ENCODE measurements around the gene TYW5. TPM values are rescaled to one million over a fixed set of nuclear protein-coding genes. Genes with fewer than 3 reads are reported as not detected.
A peak's percentile ranks its signal among the peaks of the same experiment; 100 is the strongest.

TYW5 gene
- total RNA-seq, 1 donor from 2014 or later, result 10.5 TPM

- DNase-seq (ENCODE audit: low read depth), result no peak
- TF ChIP-seq CTCF (IDR thresholded peaks at IDR 0.05; ENCODE audit: insufficient read depth, low read length, severe bottlenecking), result no peak
- H3K36me3 ChIP-seq (ENCODE audit: control insufficient read depth, insufficient read depth, low read length), result no peaks in the 10 kb centered on the region
- FAIRE-seq, result no peak
- no peaks in the 10 kb centered on the region for H3K27me3 ChIP-seq (ENCODE audit: control insufficient read depth, insufficient read depth, low read length)
- no peak overlapping the region for H3K4me3 ChIP-seq (ENCODE audit: low read depth, low read length)
Measured at GRCh38 chr2:199987586-199987985, 32.3 kb upstream of the TYW5 start.

GRCh38 chr2:199985625-199986207 lies 30.4 kb upstream of the TYW5 start:
- Histone ChIP-seq H3K4me3 (ENCODE audit: low read depth, low read length) (no peak overlapping the region), H3K27me3 (ENCODE audit: control insufficient read depth, insufficient read depth, low read length) (no peaks in the 10 kb centered on the region), H3K36me3 (ENCODE audit: control insufficient read depth, insufficient read depth, low read length) (no peaks in the 10 kb centered on the region)
- FAIRE-seq (no peak), DNase-seq (ENCODE audit: low read depth) (peak; percentile 76)
- TF ChIP-seq CTCF (IDR thresholded peaks at IDR 0.05; ENCODE audit: insufficient read depth, low read length, severe bottlenecking), result peak; percentile 88

- TF ChIP-seq CTCF (IDR thresholded peaks at IDR 0.05; ENCODE audit: insufficient read depth, low read length, severe bottlenecking), result no peak
- Histone ChIP-seq H3K36me3 (ENCODE audit: control insufficient read depth, insufficient read depth, low read length) (no peaks in the 10 kb centered on the region), H3K27me3 (ENCODE audit: control insufficient read depth, insufficient read depth, low read length) (no peaks in the 10 kb centered on the region), H3K4me3 (ENCODE audit: low read depth, low read length) (no peak overlapping the region)
- DNase-seq (ENCODE audit: low read depth), result no peak
- FAIRE-seq, result no peak
Measured at GRCh38 chr2:199984755-199985154, 29.5 kb upstream of the TYW5 start.

GRCh38 chr2:199984159-199984558 lies 28.9 kb upstream of the TYW5 start:
- FAIRE-seq (no peak), DNase-seq (ENCODE audit: low read depth) (no peak)
- Histone ChIP-seq H3K36me3 (ENCODE audit: control insufficient read depth, insufficient read depth, low read length) (no peaks in the 10 kb centered on the region), H3K27me3 (ENCODE audit: control insufficient read depth, insufficient read depth, low read length) (no peaks in the 10 kb centered on the region), H3K4me3 (ENCODE audit: low read depth, low read length) (no peak overlapping the region)
- TF ChIP-seq CTCF (IDR thresholded peaks at IDR 0.05; ENCODE audit: insufficient read depth, low read length, severe bottlenecking), result no peak

- no peaks in the 10 kb centered on the region for H3K27me3 ChIP-seq (ENCODE audit: control insufficient read depth, insufficient read depth, low read length)
- H3K4me3 ChIP-seq (ENCODE audit: low read depth, low read length), result no peak overlapping the region
- DNase-seq (ENCODE audit: low read depth), result no peak
- no peaks in the 10 kb centered on the region for H3K36me3 ChIP-seq (ENCODE audit: control insufficient read depth, insufficient read depth, low read length)
- no peak for TF ChIP-seq CTCF (IDR thresholded peaks at IDR 0.05; ENCODE audit: insufficient read depth, low read length, severe bottlenecking)
- no peak for FAIRE-seq
Measured at GRCh38 chr2:199983534-199983933, 28.2 kb upstream of the TYW5 start.

Data from bronchial epithelial cell (primary cell).